ENCODE measurements around the gene NTRK1.

GRCh38 chr1:156913809-156914387 lies 53.2 kb downstream of the NTRK1 start:
- no peak for TF ChIP-seq CTCF (IDR thresholded peaks at IDR 0.05)
- TF ChIP-seq ZFX (IDR thresholded peaks at IDR 0.05; ENCODE audit: borderline replicate concordance) = no peak
